ENCODE data around the gene IL11. TPM values are rescaled to one million over a fixed set of nuclear protein-coding genes. Genes with fewer than 3 reads are reported as not detected.
A peak's percentile ranks its signal among the peaks of the same experiment; 100 is the strongest.

The IL11 gene
- polyA plus RNA-seq, 3 donors: not detected

DNA sequence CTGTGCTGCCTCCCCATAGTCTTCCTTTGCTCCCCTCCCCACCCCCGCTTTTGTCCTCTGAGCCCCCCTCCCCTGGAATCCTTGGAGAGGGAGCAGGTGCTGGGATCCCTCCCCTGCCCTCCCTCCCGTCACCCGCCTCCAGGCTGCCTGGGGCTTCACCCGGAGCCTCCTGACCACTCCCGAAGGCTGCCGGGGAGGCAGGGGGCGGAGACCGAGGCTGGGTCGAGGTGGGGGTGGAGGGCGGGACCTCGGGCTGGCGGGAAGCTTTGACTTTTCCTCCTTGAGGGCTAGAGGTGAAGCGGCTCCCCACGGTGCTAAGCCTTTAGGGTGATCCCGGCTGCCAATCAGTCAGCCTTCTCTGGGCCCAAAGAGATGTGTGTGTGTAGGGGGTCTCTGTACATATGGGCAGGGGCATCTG is 29.1 kb downstream of the IL11 start:
- Histone ChIP-seq H3K4me2 (replicated peaks; ENCODE audit: extremely low read depth, low read length, poor library complexity, severe bottlenecking) (peak overlapping the region; percentile 94), H2AFZ (ENCODE audit: insufficient read depth, low read depth, low read length, poor library complexity, severe bottlenecking) (peak overlapping the region; percentile 62), H3K9me3 (replicated peaks in 1 of 2; ENCODE audit: control insufficient read depth in 1 of 2, insufficient read depth in 1 of 2, low read length in 2 of 2) (no peaks in the 10 kb centered on the region), H3K9ac (ENCODE audit: insufficient read depth, low read length, poor library complexity, severe bottlenecking) (peak overlapping the region; percentile 72), H3K36me3 (replicated peaks in 1 of 2; ENCODE audit: control insufficient read depth in 1 of 2, insufficient read depth in 2 of 2, low read length in 2 of 2) (peaks cover 9 to 15% of the 10 kb centered on the region in 2 donors), H3K4me3 (replicated peaks in 1 of 3; ENCODE audit: low read depth in 2 of 3, low read length in 3 of 3) (peak overlapping the region in 2 of 3 experiments; percentile 69 to 83), H3K27ac (ENCODE audit: low read depth in 1 of 2, low read length in 2 of 2) (peak overlapping the region in 1 of 2 donors; percentile 83), H3K4me1 (ENCODE audit: control insufficient read depth in 1 of 2, insufficient read depth in 2 of 2, low read length in 2 of 2) (peaks cover 31 to 39% of the 10 kb centered on the region in 2 donors), H3K27me3 (ENCODE audit: control insufficient read depth in 2 of 2, insufficient read depth in 2 of 2, low read length in 2 of 2) (no peaks in the 10 kb centered on the region), H4K20me1 (ENCODE audit: insufficient read depth, low read length) (peaks cover 7% of the 10 kb centered on the region), H3K79me2 (ENCODE audit: insufficient read depth, low read length) (peaks cover 12% of the 10 kb centered on the region)
- WGBS (ENCODE audit: insufficient coverage): 0% methylated on average over 8 of the region's 15 CpGs
- DNase-seq: peak in 1 of 3 donors; percentile 20
- H3K36me3 Mint-ChIP-seq: peaks cover 16 to 29% of the 10 kb centered on the region in 2 donors
- H3K9me3 Mint-ChIP-seq: no peaks in the 10 kb centered on the region
- intact Hi-C loops (cut with micrococcal nuclease): loop anchor here in 1 of 2 donors (5.0 kb wide), 1 partner anchor 41 kb away; the partner anchor contains the start of gene TMEM238
- H3K27ac Mint-ChIP-seq: peak overlapping the region in 5 of 7 donors; percentile 69 to 97 (median 95)
- peaks cover 0 to 3% (median 2%) of the 10 kb centered on the region in 3 donors for H3K27me3 Mint-ChIP-seq (ENCODE audit: low read depth in 3 of 3)
- H3K4me1 Mint-ChIP-seq: peaks cover 27% of the 10 kb centered on the region
- TF ChIP-seq, protein P1, sequence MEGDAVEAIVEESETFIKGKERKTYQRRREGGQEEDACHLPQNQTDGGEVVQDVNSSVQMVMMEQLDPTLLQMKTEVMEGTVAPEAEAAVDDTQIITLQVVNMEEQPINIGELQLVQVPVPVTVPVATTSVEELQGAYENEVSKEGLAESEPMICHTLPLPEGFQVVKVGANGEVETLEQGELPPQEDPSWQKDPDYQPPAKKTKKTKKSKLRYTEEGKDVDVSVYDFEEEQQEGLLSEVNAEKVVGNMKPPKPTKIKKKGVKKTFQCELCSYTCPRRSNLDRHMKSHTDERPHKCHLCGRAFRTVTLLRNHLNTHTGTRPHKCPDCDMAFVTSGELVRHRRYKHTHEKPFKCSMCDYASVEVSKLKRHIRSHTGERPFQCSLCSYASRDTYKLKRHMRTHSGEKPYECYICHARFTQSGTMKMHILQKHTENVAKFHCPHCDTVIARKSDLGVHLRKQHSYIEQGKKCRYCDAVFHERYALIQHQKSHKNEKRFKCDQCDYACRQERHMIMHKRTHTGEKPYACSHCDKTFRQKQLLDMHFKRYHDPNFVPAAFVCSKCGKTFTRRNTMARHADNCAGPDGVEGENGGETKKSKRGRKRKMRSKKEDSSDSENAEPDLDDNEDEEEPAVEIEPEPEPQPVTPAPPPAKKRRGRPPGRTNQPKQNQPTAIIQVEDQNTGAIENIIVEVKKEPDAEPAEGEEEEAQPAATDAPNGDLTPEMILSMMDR (IDR thresholded peaks at IDR 0.05): no peak
- H3K4me3 Mint-ChIP-seq: peak overlapping the region; percentile 80 to 89

- Histone ChIP-seq H3K4me2 (replicated peaks; ENCODE audit: extremely low read depth, low read length, poor library complexity, severe bottlenecking) (peak overlapping the region; percentile 94), H4K20me1 (ENCODE audit: insufficient read depth, low read length) (peaks cover 7% of the 10 kb centered on the region), H3K27ac (ENCODE audit: low read depth in 1 of 2, low read length in 2 of 2) (peak overlapping the region; percentile 83 to 97), H3K9ac (ENCODE audit: insufficient read depth, low read length, poor library complexity, severe bottlenecking) (peak overlapping the region; percentile 72), H3K4me3 (replicated peaks in 1 of 3; ENCODE audit: low read depth in 2 of 3, low read length in 3 of 3) (peak overlapping the region; percentile 48 to 83 (median 69)), H3K9me3 (replicated peaks in 1 of 2; ENCODE audit: control insufficient read depth in 1 of 2, insufficient read depth in 1 of 2, low read length in 2 of 2) (no peaks in the 10 kb centered on the region), H3K4me1 (ENCODE audit: control insufficient read depth in 1 of 2, insufficient read depth in 2 of 2, low read length in 2 of 2) (peaks cover 31 to 39% of the 10 kb centered on the region in 2 donors), H3K79me2 (ENCODE audit: insufficient read depth, low read length) (peaks cover 12% of the 10 kb centered on the region), H3K36me3 (replicated peaks in 1 of 2; ENCODE audit: control insufficient read depth in 1 of 2, insufficient read depth in 2 of 2, low read length in 2 of 2) (peaks cover 9 to 15% of the 10 kb centered on the region in 2 donors), H3K27me3 (ENCODE audit: control insufficient read depth in 2 of 2, insufficient read depth in 2 of 2, low read length in 2 of 2) (no peaks in the 10 kb centered on the region), H2AFZ (ENCODE audit: insufficient read depth, low read depth, low read length, poor library complexity, severe bottlenecking) (peak overlapping the region; percentile 62)
- H3K9me3 Mint-ChIP-seq: no peaks in the 10 kb centered on the region
- peaks cover 16 to 29% of the 10 kb centered on the region in 2 donors for H3K36me3 Mint-ChIP-seq
- TF ChIP-seq, protein P1 (IDR thresholded peaks at IDR 0.05): no peak
- H3K4me1 Mint-ChIP-seq: peaks cover 27% of the 10 kb centered on the region
- 0% methylated on average over 5 of the region's 24 CpGs for WGBS (ENCODE audit: insufficient coverage)
- peaks cover 0 to 3% (median 2%) of the 10 kb centered on the region in 3 donors for H3K27me3 Mint-ChIP-seq (ENCODE audit: low read depth in 3 of 3)
- H3K4me3 Mint-ChIP-seq: peak overlapping the region; percentile 80 to 89
- DNase-seq: no peak
- peak overlapping the region; percentile 88 to 97 (median 93) for H3K27ac Mint-ChIP-seq
- intact Hi-C loops (cut with micrococcal nuclease): loop anchor here in 1 of 2 donors (5.0 kb wide), 1 partner anchor 42 kb away; the partner anchor contains the start of gene TMEM238
These were observed 29.5 kb downstream of the IL11 start for GRCh38 chr19:55340784-55341147.
